A204.1 (cell line): ENCODE measurements around the gene ENTREP3.
"Not testable (repeated sequence)": the region's sequence is repeated elsewhere in the genome, so short reads cannot be mapped to it uniquely, and the experiment has no call there.

Experiments used
- FAIRE-seq: peaks from 2 replicates; lab custom pipeline; 2012; peaks lifted over from hg19 to GRCh38; lab: Jason Lieb, UNC

The ENTREP3 gene, protein sequence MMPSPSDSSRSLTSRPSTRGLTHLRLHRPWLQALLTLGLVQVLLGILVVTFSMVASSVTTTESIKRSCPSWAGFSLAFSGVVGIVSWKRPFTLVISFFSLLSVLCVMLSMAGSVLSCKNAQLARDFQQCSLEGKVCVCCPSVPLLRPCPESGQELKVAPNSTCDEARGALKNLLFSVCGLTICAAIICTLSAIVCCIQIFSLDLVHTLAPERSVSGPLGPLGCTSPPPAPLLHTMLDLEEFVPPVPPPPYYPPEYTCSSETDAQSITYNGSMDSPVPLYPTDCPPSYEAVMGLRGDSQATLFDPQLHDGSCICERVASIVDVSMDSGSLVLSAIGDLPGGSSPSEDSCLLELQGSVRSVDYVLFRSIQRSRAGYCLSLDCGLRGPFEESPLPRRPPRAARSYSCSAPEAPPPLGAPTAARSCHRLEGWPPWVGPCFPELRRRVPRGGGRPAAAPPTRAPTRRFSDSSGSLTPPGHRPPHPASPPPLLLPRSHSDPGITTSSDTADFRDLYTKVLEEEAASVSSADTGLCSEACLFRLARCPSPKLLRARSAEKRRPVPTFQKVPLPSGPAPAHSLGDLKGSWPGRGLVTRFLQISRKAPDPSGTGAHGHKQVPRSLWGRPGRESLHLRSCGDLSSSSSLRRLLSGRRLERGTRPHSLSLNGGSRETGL

DNA sequence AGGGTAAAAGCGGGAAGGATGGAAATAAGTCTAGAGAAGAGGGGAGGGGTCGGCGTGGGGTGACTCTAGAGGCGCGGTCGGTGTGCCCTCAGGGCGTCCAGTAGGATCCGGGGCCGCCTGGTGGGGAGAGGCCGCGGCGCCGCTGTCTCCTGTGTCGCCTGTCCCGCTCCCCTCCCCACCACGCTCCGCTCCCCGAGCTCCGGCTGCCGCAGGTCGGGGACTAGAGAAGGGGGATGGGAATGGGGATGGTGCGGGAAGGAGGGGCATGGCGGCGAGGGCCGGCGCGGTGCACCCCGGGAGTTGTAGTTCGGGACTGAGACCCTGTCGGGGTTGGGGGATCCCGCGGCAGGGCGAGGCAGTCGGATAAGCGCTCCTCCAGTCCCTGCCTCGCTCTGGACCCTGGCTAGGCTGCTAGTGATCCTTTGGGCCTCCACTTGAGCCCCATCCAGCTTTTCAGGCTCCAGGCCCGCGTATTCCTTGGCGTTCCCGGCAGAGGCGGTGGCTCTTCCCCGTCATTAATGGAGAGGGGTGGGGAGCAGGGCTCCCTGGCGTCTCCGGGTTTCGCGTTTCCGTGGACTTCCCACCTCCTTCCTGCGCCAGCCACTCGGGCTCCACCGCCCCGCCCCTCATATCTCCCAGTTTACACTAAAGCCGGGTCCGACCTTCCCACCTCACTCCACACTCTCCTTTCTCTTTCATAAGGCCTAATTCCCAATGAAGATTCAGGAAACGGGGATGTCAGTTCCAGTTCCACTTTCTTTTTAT lies at the start of gene ENTREP3:
Gene ENTREP3, minus strand, starts transcription at position 241 of the 765 bp plus-strand sequence. CDS start 606 bp downstream, outside the sequence.
- FAIRE-seq: no peak

DNA sequence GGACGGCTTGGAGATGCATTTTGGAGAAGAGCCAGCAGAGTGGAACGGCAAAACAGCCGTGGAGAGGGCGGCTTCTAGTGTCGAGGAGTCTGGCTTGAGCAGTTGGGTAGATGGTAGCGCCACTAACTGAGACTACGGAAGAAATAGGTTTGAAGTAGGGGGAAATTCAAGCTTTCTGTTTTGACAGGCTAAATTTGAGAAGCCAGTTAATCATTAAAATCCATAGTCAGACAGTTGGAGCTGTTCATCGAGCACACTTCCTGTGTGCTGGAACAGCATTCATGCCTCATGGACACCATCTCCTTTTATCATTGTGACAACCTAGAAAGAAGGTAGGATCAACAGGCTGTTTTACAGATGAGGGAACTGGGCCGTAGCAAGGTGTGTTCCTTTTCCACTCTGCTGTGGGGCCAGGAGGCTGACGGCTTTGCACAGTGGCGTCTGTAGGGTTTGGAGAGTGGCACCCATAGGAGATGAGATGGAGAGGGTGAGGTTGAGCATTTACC lies 49.3 kb upstream of the ENTREP3 start:
- FAIRE-seq: no peak

DNA sequence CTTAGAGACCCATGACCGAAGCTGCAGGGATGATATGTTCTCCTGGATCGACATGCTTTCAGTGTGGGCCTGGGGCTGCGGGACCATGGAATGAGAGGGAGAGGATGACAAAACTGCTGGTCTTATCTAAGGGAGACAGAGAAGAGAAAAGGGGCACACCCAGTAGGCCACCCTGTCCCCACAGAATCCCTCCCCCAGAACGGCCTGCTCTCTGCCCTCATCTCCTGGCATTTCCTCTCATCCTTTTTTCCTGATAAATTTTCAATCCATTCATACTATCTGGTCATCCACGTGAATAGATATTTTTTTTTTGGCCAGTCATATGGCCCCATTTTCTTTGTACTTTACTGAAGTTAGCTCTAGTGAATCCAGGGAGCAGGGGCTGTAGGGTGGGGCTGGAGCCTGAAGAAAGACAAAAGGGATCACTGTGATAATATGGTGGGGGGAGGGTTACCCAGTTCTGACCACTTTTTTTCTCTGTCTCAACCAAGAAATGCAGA lies 46.1 kb upstream of the ENTREP3 start, which contains the start of gene PKLR:
Gene PKLR, minus strand, starts transcription at position 97 of the 500 bp plus-strand sequence. Its CDS starts 43 bp downstream, at position 54.
- FAIRE-seq: no peak

DNA sequence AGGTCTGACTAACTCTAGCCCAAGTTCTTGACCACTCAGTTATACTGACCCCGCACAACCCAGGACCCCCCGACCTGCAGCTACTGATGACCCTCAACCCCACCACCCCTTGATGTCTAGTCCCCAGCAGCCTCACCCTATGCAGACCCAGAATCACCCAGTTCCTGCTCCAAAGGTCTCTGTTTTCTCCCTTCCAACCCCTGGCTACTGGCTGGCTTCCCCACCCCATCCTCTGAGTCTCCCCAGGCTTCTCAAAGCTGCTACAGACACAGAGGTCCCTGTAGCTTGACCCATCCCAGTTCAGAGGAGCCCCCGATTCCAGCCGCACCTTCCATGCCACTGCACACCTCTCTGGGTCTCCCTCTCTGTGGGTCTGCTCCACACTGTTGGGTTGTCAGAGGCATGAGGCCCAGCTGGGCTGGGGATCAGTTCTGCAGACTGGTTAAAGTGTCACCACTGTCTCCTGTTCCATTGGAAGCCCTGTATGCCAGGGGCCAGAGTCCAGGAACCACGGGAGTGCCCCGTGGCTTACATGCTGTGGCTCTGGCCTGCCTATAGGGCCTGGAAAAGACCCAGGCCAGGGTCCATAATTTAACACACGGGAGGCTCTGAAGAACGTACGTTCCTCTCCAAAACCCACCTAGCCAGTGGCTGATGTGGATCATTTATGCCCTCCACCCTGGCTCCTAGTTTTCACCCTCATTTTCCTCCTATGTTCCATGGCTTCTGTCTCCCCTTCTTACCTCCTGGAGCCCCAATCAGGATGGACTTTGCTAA lies 45.5 kb upstream of the ENTREP3 start:
- no peak for FAIRE-seq

DNA sequence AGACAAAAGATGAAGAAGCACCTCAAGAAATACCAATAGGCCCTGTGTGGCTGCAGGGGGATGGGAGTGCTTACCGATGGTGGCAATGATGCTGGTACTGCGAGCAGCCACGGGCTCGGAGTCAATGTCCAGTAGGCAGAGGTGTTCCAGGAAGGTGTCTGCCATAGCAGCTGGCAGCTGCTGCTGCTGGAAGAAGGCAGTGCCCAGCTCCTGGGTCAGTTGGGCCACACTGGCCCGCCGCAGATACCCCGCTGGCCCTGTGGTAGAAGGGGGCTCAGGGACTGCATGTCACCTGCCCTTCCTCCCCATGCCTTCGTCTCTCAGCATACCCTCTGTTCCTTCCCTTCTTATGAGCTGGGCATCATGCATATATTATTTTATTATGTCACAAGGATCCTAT lies 44.7 kb upstream of the ENTREP3 start:
- FAIRE-seq: no peak

DNA sequence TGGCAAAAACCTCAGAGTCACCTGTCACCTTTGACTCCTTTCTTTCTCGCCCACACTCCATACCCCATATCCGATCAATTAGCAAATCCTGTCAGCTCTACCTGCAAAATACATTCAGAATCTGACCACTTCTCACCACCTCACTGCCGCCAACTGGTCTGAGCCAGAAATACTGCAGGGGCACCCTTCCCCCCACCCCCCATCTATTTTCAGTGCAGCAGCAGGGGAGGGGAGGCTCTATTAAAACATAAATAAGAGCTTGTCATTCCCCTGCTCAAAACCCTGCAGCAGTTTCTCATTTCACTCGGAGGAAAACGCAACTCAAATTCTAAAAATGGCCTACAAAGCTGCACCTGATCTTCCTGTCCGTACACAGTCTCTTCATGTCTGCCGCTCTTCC lies 42.1 kb upstream of the ENTREP3 start:
- FAIRE-seq: no peak

DNA sequence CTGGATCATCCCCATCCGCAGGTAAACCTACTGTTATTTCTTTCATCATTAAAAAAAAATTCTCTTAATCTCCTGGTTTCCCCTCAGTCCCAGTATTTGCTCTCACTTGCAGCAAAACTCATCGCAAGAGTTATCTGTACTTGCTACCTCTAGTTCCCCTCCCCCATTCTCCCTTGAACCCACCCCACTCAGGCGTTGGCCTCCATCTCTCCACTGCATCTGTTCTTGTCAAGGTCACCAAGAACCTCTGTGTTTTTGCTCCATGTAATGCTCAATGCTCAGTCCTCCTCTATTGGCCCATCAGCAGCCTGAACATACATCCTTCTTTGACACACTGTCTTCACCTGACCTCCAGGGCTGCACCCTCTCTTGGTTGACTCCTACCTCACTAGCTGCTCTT lies 41.4 kb upstream of the ENTREP3 start:
- no peak for FAIRE-seq

DNA sequence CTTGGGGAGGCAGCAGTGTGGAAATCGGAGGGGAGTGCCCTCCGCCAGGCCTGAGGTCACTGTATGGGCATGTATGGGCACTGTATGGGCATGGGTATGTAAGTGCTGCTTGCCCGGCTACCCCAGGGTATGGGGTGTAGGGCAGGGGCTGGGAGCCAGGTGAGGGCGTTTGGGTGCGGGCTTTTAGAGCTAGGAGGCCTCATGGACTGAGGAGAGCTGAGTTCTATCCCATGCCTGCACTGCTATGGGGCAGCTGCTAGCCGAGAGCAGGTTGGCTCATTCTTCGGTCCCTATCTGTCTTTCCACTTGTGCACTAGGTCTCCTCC lies 40.6 kb upstream of the ENTREP3 start:
- FAIRE-seq: no peak

DNA sequence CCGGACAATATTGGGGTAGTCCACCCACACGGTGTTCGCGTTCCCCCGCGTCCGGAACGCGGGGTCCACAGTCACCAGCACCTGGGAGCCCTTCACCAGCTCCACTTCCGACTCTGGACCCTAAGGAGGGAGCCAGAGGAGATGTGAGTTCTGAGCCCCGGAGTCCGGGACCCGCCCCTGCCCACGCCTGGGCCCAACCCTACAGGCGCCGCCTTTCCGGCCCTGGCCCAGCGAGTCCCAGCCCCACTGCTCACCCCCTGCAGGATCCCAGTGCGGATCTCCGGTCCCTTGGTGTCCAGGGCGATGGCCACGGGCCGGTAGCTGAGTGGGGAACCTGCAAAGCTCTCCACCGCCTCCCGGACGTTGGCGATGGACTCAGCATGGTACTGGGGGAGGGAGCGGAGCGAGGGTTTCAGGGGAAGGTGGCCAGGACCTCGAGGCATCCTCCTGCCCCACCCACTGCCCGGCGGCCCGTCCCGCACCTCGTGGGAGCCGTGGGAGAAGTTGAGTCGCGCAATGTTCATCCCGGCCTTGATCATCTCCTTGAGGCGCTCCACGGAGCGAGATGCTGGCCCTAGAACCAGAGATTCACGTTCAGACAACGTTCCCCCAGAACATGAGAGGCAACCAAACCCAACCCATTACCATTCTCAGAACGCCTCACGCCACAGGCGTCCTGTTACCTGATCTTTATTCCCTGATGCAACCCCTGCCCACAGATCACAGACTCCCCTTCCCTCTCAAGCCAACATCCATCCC lies 40.1 kb upstream of the ENTREP3 start:
- no peak for FAIRE-seq

DNA sequence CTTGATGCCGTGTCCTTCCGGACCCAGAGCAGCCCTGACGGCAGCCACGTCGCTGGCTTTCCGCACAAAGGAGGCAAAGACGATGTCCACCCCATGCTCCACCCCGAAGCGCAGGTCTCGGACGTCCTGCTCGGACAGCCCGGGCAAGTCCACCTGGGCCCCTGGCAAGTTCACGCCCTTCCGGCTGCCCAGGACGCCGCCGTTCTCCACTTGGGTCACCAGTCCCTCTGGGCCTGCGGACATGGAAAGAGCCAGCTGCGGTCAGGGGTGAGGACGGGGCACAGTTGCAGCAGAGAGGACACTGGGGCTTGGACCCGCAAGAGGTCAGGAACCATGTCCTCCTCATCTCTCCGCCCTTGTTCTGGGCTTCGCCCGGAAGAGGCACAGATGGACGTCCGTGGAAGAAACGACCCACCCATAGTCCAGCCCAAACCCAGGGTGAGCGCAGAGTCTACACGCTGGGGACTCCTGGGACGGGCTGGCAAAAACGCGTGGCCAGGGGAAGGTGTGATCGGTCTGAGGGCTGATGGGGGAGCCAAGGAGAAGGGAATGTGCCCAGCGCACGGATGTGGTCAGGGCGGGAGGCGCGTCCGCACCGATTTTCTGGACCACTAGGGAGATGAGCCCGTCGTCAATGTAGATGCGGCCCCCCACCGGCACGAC lies 39.4 kb upstream of the ENTREP3 start:
- no peak for FAIRE-seq

DNA sequence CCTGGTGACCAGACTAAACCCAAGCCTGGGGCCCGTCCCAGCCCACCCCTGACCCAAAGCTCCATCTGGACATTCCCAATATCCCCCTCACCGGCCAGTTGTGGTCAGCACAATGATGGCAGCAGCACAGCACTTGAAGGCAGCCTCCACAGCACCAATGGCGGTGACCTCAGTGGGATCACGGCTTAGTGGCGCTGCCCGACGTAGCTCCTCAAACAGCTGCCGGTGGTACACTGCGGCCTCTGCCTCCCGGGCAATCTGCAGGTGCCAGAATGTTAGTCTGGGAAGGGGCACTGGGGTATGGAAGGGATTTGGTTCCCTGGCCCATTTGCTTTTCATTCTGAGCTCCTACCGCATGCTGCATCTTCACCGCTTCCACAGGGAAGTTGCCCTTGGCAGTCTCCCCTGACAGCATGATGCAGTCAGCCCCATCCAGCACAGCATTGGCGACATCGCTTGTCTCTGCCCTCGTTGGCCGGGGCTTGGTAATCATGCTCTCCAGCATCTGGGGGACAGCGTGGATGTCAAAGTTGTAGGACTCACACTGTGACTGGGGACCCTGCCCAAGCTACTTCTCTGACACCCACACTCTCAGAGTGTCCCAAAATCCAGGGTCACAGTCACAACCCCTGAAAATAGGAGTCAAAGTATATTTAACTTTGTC lies 37.9 kb upstream of the ENTREP3 start:
- no peak for FAIRE-seq

DNA sequence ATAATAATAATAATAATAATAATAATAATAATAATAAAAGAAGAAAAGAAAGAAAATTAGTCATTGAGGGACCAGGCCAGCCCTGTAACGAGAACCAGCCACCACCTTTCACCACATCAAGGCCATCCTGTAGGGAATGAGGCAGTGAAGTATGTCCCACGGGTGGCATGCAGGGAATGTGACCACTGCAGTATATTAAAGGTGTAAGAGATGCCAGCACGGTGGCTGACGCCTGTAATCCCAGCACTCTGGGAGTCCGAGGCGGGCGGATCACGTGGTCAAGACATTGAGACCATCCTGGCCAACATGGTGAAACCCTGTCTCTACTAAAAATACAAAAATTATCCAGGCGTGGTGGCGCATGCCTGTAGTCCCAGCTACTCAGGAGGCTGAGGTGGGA lies 35.7 kb upstream of the ENTREP3 start:
- FAIRE-seq: not testable (repeated sequence)

DNA sequence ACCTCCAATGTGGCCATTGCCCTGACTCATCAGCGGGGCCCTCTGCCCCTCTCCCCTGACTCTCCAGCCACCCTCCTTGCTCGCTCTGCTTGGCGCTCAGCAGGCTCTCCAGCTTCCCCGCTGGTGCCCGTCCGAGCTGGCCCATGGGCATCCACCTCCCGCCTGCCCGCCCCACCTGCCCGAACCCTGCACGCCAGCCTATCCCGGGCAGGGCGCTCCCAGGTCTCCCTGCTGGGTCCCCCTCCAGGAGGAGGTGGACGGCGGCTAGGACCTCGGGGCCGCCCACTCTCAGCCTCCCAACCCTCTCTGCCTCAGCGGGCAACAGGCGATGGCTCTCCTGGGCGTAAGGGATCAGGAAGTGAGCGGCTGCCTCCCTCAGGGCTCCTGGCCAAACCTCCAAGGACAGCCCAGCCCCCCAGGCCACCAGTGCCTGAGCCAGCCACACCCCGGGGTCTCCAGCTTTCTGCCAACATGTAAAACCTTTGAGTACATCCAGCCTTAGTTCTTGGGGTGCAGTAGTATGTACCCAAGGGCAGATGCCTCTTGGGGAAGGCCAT lies 32.8 kb upstream of the ENTREP3 start:
- FAIRE-seq: no peak

DNA sequence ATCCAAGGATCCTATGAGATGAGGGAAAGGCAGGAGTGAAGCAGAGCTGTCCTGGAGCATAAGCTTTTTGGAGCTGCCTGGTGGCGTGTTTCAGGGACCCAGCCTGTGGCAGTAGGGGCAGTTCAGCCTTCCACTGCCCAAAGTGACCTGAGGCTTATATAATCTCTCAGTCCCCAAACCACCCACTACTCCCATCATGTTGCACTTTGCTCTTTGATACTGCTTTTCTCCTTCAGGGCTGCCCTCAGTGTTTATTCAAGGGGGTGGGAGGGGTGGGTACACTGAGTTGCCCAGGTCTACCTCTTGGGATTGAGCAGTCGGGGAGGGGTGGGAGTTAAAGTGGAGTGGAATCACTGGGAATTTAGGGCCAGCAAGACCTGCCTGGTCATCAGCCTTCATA lies 31.3 kb upstream of the ENTREP3 start:
- FAIRE-seq: no peak

DNA sequence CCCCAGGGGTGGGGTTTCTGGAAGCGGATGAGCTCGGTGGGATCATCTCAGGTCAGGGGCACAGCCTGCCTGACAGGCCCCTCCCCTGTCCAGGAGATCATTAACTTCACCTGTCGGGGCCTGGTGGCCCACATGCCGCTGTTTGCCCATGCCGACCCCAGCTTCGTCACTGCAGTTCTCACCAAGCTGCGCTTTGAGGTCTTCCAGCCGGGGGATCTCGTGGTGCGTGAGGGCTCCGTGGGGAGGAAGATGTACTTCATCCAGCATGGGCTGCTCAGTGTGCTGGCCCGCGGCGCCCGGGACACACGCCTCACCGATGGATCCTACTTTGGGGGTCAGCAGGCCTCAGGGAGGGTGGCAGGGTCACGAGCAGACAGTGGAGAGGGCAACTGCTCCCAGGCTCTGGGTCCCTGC lies 30.4 kb upstream of the ENTREP3 start:
- no peak for FAIRE-seq

DNA sequence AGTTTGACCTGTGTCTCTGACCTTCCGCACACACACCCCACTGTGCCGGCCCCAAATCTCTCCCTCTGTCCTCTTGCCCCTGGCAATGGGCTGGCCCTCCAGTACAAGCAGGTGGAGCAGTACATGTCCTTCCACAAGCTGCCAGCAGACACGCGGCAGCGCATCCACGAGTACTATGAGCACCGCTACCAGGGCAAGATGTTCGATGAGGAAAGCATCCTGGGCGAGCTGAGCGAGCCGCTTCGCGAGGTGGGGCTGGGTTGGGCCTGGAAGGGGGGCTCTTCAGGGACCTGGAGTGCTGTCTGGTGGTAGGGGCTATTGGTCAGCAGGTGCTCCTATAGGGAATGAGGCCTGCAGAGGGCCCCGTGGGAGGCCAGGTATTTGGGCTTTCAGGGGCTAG lies 29.8 kb upstream of the ENTREP3 start:
- no peak for FAIRE-seq

DNA sequence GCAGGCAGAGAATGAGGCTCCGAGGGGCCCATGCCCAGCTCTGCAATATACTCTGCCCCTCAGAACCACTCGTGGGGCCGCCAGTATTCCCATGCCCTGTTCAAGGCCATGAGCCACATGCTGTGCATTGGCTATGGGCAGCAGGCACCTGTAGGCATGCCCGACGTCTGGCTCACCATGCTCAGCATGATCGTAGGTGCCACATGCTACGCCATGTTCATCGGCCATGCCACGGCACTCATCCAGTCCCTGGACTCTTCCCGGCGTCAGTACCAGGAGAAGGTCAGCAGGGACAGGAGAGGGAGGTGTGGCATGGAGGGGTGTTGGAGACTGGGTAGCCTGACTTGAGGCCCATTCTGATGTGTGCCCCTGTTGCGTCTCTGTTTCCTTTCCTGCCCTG lies 29.2 kb upstream of the ENTREP3 start:
- no peak for FAIRE-seq

DNA sequence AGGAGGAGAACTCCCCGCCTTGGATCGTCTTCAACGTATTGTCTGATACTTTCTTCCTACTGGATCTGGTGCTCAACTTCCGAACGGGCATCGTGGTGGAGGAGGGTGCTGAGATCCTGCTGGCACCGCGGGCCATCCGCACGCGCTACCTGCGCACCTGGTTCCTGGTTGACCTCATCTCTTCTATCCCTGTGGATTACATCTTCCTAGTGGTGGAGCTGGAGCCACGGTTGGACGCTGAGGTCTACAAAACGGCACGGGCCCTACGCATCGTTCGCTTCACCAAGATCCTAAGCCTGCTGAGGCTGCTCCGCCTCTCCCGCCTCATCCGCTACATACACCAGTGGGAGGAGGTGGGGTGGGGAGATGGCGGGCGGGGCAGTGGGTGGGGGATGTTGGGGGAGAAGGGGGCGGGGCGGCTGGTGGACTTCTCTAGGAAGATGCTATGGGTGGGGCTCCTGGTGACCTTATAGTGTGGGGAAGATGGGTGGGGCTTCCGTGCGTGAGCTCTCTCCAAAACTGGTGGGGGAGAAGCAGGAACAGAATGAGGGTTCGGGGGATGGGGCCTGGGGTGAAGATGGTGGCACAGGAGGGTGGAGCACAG lies 27.3 kb upstream of the ENTREP3 start:
- no peak for FAIRE-seq

DNA sequence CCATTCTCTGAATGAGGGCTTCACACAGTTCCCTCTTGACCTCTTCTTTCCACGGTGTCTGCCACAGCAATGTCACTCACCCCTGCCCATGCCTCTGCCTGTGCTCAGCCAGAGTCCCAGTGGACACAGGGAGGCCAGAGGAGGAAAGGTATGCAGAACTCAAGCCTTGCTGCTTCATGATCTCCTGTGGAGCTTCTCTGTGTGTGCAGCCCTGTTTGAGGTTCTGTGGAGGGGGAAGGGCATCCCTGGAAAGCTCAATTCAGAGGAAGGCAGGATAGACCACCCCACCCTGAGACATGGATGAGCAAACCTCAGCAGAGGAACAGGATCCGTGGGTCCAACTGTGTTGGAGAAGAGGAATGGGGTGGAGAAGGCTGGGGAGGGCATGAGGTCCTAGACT lies 24.0 kb upstream of the ENTREP3 start:
- no peak for FAIRE-seq
